Thyroid gland (tissue), 4 donors: ENCODE measurements around the gene PALLD. TPM values are rescaled to one million over a fixed set of nuclear protein-coding genes. Genes with fewer than 3 reads are reported as not detected.

Experiments used
- DNase-seq, 2 donors: peaks; one replicate each; pipeline ENCODE4 v3.0.0-alpha.2; 2019
- H3K27ac ChIP-seq, 3 donors: fragments of 200-600 bp; sonication (generic); 1 replicate in 2 of 3; 2 replicates in 1 of 3; pipeline ENCODE4 v1.5.1; 2016 to 2019; ENCODE audit warnings: mild to moderate bottlenecking in 1 of 3, moderate library complexity in 1 of 3
- H3K27me3 ChIP-seq: fragments of 200-600 bp; sonication (generic); one replicate; pipeline ENCODE4 v1.5.1; 2019
- H3K36me3 ChIP-seq, 2 donors: fragments of 200-600 bp; sonication (generic); one replicate each; pipeline ENCODE4 v1.5.1; 2016 to 2019
- H3K4me1 ChIP-seq, 2 donors: fragments of 200-600 bp; sonication (generic); one replicate each; pipeline ENCODE4 v1.5.1; 2017 to 2019
- H3K4me3 ChIP-seq, 3 donors: fragments of 200-600 bp; sonication (generic); replicated peaks in 1 of 3; 1 replicate in 2 of 3; 2 replicates in 1 of 3; pipeline ENCODE4 v1.5.1; 2016; ENCODE audit warnings: mild to moderate bottlenecking in 1 of 3
- H3K9me3 ChIP-seq: fragments of 200-600 bp; sonication (generic); one replicate; pipeline ENCODE4 v1.5.1; 2017
- POLR2A ChIP-seq, 2 donors: fragments of 450-650 bp; IDR thresholded peaks; one replicate each; pipeline ENCODE4 v1.6.1; 2017; ENCODE audit warnings: antibody characterized with exemption in 2 of 2, mild to moderate bottlenecking in 2 of 2, moderate library complexity in 1 of 2
- WGBS, 2 donors: methylation state at CpG; one replicate each; pipeline ENCODE4 v1.1.5; 2017; 5-methylcytosine and 5-hydroxymethylcytosine counted together
- intact Hi-C: fragments of 100-400 bp; cut with DNase I; formaldehyde crosslinking; loops from one replicate; pipeline ENCODE4 v1.15.1; 2023
- total RNA-seq, 4 donors: library from RNA; depleted of rRNA; stranded (reverse); fragments of >200 nt; gene quantifications; one replicate each; pipeline ENCODE4 v1.2.3, GENCODE V29; 2016
- TF ChIP-seq, protein P1 (sequence below), 6 experiments: fragments of 200-600 bp in 3 of 6; fragments of 450-650 bp in 3 of 6; sonication (generic) in 3 of 6; IDR thresholded peaks; one replicate each; pipeline ENCODE4 v1.5.1; 2016 to 2019; ENCODE audit warnings: antibody characterized with exemption in 6 of 6, mild to moderate bottlenecking in 2 of 6, inconsistent platforms in 1 of 6, moderate library complexity in 1 of 6

Gene PALLD
- total RNA-seq, 4 donors from 2014 or later, result 152 to 311 (median 226) TPM

DNA sequence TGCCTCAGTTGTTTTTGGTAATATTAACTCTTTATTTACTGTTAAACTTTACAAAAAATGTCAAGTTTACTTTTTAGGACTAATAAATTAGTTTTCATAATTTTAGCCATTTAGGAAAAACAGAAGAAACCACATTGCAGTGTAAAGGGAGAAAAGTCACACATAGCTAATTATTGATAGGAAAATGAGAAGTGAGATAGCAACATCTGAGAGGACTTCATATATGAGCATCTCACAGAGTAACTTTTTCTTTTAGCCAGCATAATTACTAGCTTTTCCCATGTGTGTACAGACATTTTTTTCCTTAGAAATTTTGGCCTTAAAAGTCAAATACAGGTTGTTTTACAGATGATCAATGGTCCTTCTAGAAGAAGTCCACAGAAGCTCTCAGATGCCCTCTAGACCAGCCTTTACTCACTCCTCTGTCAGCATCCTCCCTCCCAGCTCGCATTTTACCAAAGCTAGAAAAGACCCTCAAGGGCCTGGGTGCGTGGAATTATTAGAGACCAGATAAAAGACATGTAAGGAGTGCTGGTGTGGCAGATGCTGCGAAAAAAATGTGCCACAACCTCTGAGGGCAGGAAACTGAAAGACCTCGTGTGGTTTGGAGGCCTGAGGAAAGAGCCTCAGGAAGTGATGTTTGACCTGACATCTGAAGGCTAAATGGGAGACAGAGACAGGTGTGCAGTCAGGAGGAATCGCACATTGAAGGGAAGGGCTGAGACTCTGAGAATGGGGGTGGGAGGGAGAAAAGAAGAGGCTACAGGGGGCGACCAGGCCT, 356.3 kb downstream of the PALLD start:
- TF ChIP-seq, protein P1, sequence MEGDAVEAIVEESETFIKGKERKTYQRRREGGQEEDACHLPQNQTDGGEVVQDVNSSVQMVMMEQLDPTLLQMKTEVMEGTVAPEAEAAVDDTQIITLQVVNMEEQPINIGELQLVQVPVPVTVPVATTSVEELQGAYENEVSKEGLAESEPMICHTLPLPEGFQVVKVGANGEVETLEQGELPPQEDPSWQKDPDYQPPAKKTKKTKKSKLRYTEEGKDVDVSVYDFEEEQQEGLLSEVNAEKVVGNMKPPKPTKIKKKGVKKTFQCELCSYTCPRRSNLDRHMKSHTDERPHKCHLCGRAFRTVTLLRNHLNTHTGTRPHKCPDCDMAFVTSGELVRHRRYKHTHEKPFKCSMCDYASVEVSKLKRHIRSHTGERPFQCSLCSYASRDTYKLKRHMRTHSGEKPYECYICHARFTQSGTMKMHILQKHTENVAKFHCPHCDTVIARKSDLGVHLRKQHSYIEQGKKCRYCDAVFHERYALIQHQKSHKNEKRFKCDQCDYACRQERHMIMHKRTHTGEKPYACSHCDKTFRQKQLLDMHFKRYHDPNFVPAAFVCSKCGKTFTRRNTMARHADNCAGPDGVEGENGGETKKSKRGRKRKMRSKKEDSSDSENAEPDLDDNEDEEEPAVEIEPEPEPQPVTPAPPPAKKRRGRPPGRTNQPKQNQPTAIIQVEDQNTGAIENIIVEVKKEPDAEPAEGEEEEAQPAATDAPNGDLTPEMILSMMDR (IDR thresholded peaks at IDR 0.05), result no peak
- TF ChIP-seq POLR2A (IDR thresholded peaks at IDR 0.05), result no peak
- Histone ChIP-seq H3K9me3 (no peaks in the 10 kb centered on the region), H3K4me1 (peaks cover 27 to 34% of the 10 kb centered on the region in 2 donors), H3K27ac (peak overlapping the region in 2 of 3 donors; percentile 1 to 38), H3K27me3 (no peaks in the 10 kb centered on the region), H3K36me3 (no peaks in the 10 kb centered on the region), H3K4me3 (no peak overlapping the region)
- intact Hi-C loops, result no loop called here
- WGBS, 2 donors, result 88 to 89% methylated on average over 6 of the region's 6 CpGs
- DNase-seq, result no peak

DNA sequence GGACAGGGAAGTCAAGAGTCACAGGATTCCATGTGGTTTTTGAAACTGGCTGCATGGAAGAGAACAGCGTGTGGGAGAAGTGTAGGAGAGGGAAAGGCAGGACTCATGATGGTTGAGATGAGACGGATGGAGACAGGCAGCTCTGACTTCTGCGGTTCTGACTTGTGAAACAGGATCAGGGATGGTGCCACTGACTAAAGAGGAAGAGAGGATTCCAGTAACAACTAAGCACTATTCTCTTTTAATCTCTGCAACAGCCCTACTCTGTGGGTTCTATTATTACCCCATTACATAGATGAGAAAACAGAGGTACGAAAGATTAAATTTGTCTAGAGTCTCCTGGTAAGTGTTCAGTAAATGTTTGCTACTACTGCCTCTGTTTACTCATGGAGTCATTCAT, 356.9 kb downstream of the PALLD start:
- H3K4me1 ChIP-seq, result peaks cover 25 to 34% of the 10 kb centered on the region in 2 donors
- 86 to 87% methylated on average over 4 of the region's 4 CpGs for WGBS, 2 donors
- H3K27ac ChIP-seq, result peak overlapping the region in 1 of 3 donors; percentile 38
- DNase-seq, result no peak
- no peak for TF ChIP-seq POLR2A (IDR thresholded peaks at IDR 0.05)
- TF ChIP-seq, protein P1 (IDR thresholded peaks at IDR 0.05), result no peak
- no peaks in the 10 kb centered on the region for H3K27me3 ChIP-seq
- no peak overlapping the region for H3K4me3 ChIP-seq
- H3K36me3 ChIP-seq, result no peaks in the 10 kb centered on the region
- H3K9me3 ChIP-seq, result no peaks in the 10 kb centered on the region
- intact Hi-C loops, result no loop called here

DNA sequence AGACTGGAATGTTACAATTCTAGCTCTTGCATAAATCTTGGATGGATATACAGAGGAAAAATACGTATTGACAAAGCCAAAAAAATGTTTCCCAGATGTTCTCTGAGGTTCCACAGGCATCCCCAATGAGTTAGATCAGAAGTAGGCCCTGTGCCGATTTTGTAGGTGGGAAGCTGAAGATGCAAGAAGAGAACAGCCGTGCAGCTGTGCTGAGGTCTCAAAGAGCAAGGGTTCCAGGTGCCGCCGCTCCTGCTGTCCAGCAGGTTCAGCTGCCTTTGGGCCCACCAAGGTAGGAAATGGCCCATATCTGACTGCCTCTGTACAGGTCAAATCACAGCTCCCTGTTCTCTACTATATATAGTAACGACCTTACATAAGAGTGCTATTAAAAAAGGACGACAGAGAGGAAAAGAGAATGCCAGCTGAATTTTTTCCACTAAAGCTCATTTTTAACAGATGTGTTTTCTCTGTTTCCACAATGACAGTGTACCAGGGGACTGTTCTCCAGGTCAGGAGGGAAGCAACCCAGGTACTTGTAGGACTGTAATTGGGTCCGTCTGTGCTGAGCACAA, 357.6 kb downstream of the PALLD start:
- Histone ChIP-seq H3K36me3 (no peaks in the 10 kb centered on the region), H3K9me3 (no peaks in the 10 kb centered on the region), H3K27me3 (no peaks in the 10 kb centered on the region), H3K27ac (peak overlapping the region in 2 of 3 donors; percentile 14 to 21), H3K4me1 (peaks cover 21 to 29% of the 10 kb centered on the region in 2 donors), H3K4me3 (no peak overlapping the region)
- intact Hi-C loops, result no loop called here
- WGBS, 2 donors, result 78 to 80% methylated on average over 8 of the region's 8 CpGs
- DNase-seq, result no peak
- no peak for TF ChIP-seq POLR2A (IDR thresholded peaks at IDR 0.05)
- TF ChIP-seq, protein P1 (IDR thresholded peaks at IDR 0.05), result no peak

DNA sequence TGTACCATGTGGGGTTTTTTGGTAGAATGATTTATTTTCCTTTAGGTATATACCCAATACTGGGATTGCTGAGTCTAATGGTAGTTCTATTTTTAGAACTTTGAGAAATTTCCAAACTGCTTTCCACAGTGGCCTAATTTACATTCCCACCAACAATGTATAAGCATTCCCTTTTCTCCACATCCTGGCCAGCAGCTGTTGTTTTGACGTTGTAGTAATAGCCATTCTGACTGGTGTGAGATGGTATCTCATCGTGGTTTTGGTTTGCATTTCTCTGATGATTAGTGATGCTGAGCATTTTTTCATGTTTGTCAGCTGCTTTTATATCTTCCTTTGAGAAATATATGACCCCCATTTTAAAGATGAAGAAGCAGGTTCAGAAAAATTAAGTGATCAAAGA, 359.5 kb downstream of the PALLD start:
- H3K27ac ChIP-seq, result peak overlapping the region in 1 of 3 donors; percentile 65
- no peaks in the 10 kb centered on the region for H3K9me3 ChIP-seq
- intact Hi-C loops, result no loop called here
- DNase-seq, result no peak
- H3K36me3 ChIP-seq, result no peaks in the 10 kb centered on the region
- no peak for TF ChIP-seq POLR2A (IDR thresholded peaks at IDR 0.05)
- TF ChIP-seq, protein P1 (IDR thresholded peaks at IDR 0.05), result no peak
- WGBS, 2 donors, result 78 to 89% methylated on average over 2 of the region's 2 CpGs
- no peak overlapping the region for H3K4me3 ChIP-seq
- peaks cover 34 to 38% of the 10 kb centered on the region in 2 donors for H3K4me1 ChIP-seq
- no peaks in the 10 kb centered on the region for H3K27me3 ChIP-seq

DNA sequence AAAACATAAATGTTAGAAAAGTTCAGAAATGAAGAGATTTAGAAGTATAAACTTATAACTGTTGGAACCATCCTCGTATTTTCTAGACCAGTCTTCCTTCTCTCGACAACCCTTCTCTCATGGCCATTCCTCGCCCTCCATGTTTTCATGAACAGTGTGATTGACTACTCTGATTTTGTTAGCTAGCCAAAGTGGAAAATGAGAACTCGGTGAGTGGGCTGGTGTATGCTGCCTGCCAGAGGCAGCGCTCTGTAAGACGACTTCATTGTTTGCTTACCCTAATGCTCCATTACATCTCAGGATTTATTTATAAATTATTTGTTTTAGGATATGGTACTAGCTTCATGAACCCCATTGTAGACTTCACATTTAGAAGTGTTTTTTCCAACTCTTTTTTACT, 360.2 kb downstream of the PALLD start:
- Histone ChIP-seq H3K27me3 (no peaks in the 10 kb centered on the region), H3K36me3 (no peaks in the 10 kb centered on the region), H3K4me1 (peaks cover 34 to 38% of the 10 kb centered on the region in 2 donors), H3K27ac (peak overlapping the region in 1 of 3 donors; percentile 65), H3K4me3 (no peak overlapping the region), H3K9me3 (no peaks in the 10 kb centered on the region)
- TF ChIP-seq POLR2A (IDR thresholded peaks at IDR 0.05), result no peak
- 82 to 85% methylated on average over 6 of the region's 6 CpGs for WGBS, 2 donors
- no peak for DNase-seq
- intact Hi-C loops, result no loop called here
